Measurements from ENCODE around the gene SPARCL1. TPM values are rescaled to one million over a fixed set of nuclear protein-coding genes. Genes with fewer than 3 reads are reported as not detected.
A peak's percentile ranks its signal among the peaks of the same experiment; 100 is the strongest.
"Not testable (repeated sequence)": the region's sequence is repeated elsewhere in the genome, so short reads cannot be mapped to it uniquely, and the experiment has no call there.

SPARCL1 gene
- total RNA-seq: 10.0 and 19.2 TPM in 2 replicates

GRCh38 chr4:87529187-87529586 lies at the start of gene SPARCL1:
Gene SPARCL1, minus strand, starts transcription at chr4:87529376. Its CDS starts 29,802 bp downstream, at chr4:87499574.
- DNase-seq (ENCODE audit: low read depth in 2 of 2): no peak

- no peak for DNase-seq (ENCODE audit: low read depth in 2 of 2)
Measured at GRCh38 chr4:87575983-87576382, 46.8 kb upstream of the SPARCL1 start.

DNA sequence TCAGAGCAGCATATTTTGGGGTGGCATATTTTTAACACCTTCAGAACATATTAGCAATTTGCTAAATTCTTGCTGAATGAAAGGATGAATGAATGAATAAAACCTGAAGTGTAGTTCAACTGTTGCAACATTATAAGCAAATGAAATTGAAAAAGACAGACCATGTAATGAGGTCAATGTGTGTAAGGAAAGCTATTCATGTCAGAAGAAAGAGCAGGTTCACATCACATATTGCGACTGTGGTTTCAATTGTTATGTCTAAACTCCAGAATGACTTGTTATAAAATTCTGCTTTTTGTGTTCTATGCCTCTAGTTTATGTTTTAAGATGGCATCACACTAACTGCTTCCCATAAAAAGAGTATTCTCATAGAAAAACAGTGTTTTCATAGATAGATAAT lies 46.2 kb upstream of the SPARCL1 start:
- DNase-seq (ENCODE audit: low read depth in 2 of 2): no peak

DNA sequence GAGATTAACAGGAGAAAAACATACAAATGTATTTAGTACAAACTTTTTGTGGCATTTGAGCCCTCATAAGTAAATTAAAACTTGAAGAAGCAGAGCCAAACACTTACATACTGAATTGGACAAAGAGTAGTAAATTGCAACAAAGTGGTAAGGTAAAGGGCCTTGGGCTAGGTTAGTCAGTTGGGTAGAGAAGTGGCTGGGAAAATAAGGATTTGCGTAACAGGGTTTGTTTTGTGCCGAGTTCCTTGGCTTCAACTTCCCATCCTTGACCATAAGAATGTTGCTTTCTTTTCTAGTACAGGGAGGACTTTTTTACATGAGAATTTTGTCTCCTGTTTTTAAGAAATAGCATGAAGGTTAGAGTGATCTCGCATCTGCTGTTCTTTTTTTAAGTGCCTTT lies 45.8 kb upstream of the SPARCL1 start:
- DNase-seq (ENCODE audit: low read depth in 2 of 2): no peak

DNA sequence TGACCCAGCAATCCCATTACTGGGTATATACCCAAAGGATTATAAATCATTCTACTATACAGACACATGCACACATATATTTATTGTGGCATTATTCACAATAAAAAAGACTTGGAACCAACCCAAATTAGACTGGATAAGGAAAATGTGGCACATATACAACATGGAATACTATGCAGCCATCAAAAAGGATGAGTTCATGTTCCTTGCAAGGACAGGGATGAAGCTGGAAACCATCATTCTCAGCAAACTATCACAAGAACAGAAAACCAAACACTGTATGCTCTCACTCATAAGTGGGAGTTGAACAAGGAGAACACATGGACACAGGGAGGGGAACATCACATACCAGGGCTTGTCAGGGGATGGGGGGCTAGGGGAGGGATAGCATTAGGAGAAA lies 45.2 kb upstream of the SPARCL1 start:
- DNase-seq (ENCODE audit: low read depth in 2 of 2): not testable (repeated sequence)

DNA sequence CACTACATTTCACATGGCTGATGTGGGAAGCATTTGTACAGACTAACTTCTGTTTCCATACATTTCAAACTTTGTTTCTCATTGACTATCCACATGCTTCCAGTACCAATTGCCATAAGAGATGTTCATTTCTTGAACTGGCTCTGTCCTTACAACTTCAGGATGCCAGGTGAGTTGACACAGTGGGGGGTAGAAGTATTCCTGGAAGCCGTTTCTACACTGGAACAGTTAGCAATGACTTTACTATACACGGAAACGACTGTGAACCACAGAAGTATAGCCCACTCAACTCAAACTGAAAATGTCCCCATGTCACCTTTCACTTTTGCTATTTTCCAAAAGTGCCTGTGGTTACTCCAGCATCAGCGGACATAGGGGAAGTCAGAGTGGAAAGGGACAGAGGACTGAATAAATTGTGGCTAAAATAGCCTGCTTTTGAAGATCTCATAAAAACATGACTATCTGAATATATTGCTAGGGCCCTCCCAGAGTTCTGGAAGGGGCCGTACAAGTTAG lies 41.2 kb upstream of the SPARCL1 start:
- DNase-seq (ENCODE audit: low read depth in 2 of 2): no peak

- no peak for DNase-seq (ENCODE audit: low read depth in 2 of 2)
Measured at GRCh38 chr4:87567191-87567590, 38.0 kb upstream of the SPARCL1 start.

DNA sequence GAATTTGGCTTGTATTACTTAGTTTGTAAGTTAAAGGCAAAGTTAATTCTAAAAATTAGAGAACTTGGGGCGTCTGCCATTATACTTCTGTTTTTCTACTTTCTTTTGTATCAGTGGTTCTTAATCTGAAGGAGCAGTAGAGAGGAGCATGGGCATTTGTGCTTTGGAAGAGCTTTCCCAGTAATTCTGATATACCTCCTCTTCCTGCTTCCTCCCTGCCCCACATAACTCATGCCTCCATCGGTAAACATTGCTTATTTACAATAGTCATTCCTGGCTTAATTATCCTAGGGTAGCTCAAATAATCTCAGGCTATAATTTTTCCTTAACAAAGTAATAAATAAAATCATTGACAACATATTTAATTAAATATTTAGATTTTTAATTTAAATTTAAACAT lies 37.1 kb upstream of the SPARCL1 start:
- DNase-seq (ENCODE audit: low read depth in 2 of 2): no peak

- no peak for DNase-seq (ENCODE audit: low read depth in 2 of 2)
Measured at GRCh38 chr4:87565746-87566145, 36.6 kb upstream of the SPARCL1 start.

GRCh38 chr4:87560802-87561201 lies 31.6 kb upstream of the SPARCL1 start:
- DNase-seq (ENCODE audit: low read depth in 2 of 2): no peak

DNA sequence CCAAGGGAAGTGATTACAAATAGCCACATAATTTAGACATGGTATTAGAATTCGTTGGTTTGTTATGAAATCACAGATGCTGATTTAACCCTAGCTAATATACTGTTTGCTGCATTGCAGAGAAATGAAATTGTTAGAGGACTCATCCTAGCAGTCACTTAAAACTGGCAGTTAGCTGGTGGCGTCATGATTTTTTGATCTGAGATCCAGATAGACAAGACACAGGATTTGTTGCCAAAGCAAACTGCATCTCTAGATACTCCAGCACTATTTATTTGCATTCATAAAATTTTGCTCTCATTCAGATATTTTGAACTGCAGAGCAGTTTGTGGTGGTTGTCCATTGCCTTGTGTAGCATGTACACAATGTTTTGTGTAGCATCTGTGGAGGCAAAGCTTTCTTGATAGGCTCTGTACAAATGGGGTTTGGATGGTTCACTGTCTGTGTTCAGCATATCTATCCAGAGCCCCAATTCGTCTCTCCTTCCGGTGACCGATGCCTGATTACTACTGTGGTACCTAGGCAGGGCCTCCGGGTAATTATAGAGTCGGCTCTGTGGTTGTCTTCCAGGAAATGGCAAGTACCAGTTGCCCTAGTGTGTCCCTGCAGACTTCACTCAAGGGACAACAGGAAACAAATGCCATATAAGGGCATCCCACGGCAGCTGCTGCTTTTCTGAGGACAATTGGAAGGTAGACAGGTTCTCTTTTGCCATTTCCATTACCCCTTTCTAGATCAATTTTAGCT lies 30.1 kb upstream of the SPARCL1 start:
- DNase-seq (ENCODE audit: low read depth in 2 of 2): no peak

GRCh38 chr4:87557348-87557747 lies 28.2 kb upstream of the SPARCL1 start:
- no peak for DNase-seq (ENCODE audit: low read depth in 2 of 2)

DNA sequence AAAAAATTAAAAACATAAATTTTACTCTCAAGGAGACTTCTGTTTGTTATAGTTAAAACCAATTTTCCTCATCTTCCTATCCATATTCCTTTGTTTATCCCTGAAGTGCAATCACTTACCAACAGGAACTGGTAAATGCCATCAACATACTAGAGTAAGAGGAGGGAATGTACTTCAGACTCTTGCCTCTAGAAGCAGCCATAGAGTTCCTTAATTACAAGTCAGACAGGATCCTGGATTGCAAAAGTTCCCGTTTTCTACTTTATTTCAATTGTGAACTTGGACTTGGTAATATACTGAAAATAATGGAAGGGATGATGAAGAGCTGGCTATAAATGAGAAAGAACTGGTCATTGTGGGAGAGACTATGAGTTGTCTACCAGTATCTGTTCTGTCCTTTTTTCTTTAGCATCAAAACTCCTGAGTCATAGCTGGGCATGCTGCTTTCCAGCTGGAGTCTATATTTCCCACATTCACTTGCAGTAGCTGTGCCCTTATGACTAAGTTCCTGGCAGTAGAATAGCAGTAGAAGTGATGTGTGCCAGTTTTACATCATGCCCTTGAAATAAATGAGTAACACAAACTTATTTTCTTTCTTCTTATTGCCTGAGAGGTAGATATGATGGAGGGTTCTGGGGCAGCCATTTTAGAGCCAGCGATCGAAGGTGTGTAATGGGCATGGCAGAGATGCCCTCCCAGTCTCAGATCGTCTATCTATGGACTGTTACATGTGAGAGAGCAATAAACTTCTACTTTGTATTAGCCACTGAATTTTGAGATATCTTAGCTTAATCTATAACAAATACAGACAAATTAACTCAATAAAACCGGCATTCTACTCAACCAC lies 26.8 kb upstream of the SPARCL1 start:
- peak in 1 of 2 donors; percentile 1 for DNase-seq (ENCODE audit: low read depth in 2 of 2)

DNA sequence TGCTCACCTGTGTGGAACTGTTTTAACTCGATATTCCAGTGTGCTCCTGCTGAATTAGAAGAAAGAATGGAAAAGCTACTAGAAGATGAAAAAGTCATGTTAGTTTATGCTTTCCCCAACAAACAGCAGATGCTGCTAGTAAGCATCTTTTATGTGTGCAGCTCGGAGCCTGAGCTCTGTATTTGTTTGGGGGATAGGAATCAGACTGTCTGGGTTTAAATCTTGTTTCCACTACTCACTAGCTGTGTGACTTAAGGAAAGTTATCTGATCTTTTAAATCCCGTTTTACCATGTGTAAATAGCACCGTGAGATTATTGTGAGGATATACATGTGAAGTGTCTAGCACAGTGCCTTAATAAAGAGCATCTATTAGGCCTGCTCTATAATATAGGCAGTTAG lies 24.0 kb upstream of the SPARCL1 start:
- no peak for DNase-seq (ENCODE audit: low read depth in 2 of 2)

DNA sequence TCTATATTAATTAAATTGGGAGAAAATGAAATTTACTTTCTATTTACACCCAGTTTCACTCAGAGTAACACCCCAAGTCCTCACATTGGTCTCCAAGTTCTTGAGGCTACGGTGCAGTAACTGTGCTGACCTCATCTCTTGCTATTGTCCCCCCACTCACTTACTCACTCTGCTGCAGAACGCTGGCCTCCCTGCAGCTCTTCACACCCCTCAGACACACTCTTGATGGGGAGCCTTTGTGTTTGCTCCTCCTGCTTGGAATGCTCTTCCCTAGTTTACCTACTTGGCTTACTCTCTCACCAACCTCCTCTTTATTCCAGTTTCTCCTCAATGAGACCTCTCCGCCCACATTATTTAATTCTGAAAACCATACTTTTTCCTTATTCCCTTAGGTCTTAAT lies 22.2 kb upstream of the SPARCL1 start:
- DNase-seq (ENCODE audit: low read depth in 2 of 2): no peak

DNA sequence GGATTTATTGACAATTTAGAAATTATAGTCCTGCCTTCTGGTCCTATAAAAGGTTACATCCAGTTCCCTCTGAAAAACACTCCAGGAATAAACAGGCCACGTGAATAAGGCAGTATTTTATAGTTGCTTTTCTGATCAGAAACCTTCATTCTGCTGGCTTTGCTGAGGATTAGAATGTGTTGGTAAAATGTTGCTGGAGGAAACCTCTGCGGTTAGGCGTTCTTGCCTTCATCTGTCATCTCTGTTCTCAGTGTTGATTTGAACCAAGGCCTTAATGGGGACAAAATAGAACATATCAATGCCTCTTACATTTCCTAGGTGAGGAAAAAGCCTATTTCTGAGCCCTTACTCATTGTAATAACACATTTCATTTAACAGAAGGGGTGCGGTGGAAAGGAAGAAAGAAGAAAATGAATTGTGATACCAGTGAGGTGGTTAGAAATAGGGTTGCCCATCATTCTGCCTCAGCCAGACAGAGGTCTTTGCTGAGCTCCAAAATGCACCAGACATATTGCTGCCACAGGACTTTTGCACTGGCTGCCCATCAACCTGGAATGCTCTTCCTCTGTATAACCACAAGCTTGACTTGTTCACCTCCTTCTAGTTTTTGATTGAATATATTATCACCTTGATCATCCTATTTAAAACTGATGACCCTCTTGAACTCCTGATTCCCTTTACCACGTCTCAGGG lies 18.0 kb upstream of the SPARCL1 start:
- DNase-seq (ENCODE audit: low read depth in 2 of 2): no peak

DNA sequence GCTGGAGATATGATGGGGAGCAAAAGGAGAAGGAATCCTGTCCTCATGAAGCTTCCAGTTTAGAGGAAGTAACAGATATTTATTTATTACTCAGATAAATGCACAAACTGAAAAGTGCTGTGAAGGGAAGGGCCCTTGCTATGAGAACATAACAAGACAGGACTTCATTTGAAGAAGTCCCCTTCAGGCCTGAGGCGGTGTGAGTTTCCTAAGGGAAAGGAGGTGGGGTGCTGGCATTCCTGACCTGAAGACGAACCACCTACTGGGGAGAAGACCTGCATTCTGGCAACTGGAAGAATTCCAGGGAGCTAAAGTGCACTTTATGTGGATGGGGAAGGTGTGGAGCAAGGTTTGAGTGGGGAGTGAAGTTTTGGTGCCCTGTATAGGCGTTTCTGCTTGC lies 15.9 kb upstream of the SPARCL1 start:
- no peak for DNase-seq (ENCODE audit: low read depth in 2 of 2)

DNA sequence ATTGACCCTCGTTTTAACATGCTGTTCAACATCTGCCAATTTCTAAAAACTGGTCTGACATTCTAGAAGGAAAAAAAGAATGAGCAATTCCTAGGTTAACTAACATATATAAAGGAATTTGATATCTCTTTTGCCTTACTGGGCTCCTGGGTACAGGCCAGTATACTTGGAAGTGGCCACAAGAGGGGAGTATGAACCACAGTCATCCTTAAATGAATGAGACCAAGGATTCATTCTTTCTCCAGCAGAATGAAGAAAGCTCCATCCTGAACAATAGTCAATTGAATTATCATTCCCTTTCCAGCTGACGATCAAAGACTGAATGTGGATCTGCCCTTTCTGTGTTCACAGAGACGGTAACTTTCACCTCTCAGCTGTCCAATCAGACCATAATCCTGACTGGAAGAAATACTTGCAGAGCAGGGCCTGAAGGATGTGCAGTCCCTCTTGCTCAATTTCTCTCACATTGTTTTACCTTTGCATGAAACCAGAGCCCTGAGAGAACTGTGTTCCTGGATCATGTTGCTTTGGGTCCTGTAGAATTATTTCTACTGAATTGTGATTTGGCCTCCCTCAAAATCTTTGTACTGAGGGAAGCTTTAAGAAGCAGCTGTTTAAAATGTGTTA lies 14.8 kb upstream of the SPARCL1 start:
- DNase-seq (ENCODE audit: low read depth in 2 of 2): peak in 1 of 2 donors; percentile 50

DNA sequence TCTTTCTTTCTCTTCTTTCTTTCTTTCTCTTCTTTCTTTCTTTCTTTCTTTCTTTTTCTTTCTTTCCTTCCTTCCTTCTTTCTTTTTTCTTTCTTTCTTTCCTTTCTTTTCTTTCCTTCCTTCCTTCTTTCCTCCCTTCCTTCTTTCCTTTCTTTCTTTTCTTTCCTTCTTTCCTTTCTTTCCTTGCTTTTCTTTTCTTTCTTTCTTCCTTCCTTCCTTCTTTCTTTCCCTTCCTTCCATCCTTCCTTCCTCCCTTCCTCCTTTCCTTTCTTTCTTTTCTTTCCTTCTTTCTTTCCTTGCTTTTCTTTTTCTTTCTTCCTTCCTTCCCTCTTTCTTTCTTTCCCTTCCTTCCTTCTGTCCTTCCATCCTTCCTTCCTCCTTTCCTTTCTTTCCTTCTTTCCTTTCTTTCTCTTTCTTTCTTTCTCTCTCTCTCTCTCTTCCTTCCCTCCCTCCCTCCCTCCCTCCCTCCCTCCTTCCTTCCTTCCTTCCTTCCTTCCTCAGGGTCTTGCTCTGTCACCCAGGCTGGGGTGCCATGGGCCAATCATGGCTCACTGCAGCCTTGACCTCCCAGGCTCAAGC lies 13.6 kb upstream of the SPARCL1 start:
- no peak for DNase-seq (ENCODE audit: low read depth in 2 of 2)

GRCh38 chr4:87541956-87542709 lies 13.0 kb upstream of the SPARCL1 start:
- no peak for DNase-seq (ENCODE audit: low read depth in 2 of 2)
